ENCODE data around the gene AJM1. TPM values are rescaled to one million over a fixed set of nuclear protein-coding genes. Genes with fewer than 3 reads are reported as not detected.

AJM1 gene
- total RNA-seq, 1 experiment from 2014 or later = 1.8 TPM

- Histone ChIP-seq H3K14ac (ENCODE audit: insufficient read depth, low read length) (no peak overlapping the region; the same call in 1 of the 2 replicates), H3K56ac (ENCODE audit: insufficient read length, low read depth, low read length) (no peak overlapping the region), H4K5ac (ENCODE audit: insufficient read length, low read depth, low read length) (no peak overlapping the region), H3K23me2 (ENCODE audit: insufficient read length, low read depth, low read length, poor library complexity, severe bottlenecking) (no peaks in the 10 kb centered on the region), H3K18ac (ENCODE audit: insufficient read length, low read depth, low read length) (no peak overlapping the region), H2AFZ (ENCODE audit: low read length) (no peak overlapping the region), H3K4me1 (ENCODE audit: insufficient read depth, low read length) (no peaks in the 10 kb centered on the region), H3K9me3 (ENCODE audit: control insufficient read depth, low read depth, low read length) (no peaks in the 10 kb centered on the region), H3K4ac (ENCODE audit: low read depth, low read length) (no peak overlapping the region), H2BK120ac (ENCODE audit: low read depth, low read length, poor library complexity, severe bottlenecking) (no peak overlapping the region), H3K27me3 (ENCODE audit: insufficient read depth, low read length) (no peaks in the 10 kb centered on the region), H3K79me2 (ENCODE audit: insufficient read depth, low read length) (no peaks in the 10 kb centered on the region), H3K9ac (ENCODE audit: extremely low read depth, insufficient read length, low read length) (no peak overlapping the region), H3K4me2 (ENCODE audit: insufficient read depth, insufficient read length, low read length) (no peak overlapping the region), H3K27ac (ENCODE audit: insufficient read length, low read depth, low read length) (no peak overlapping the region), H3K23ac (ENCODE audit: insufficient read length, low read depth, low read length) (no peak overlapping the region), H3K79me1 (ENCODE audit: insufficient read depth, low read depth, low read length, poor library complexity, severe bottlenecking) (no peaks in the 10 kb centered on the region), H2BK15ac (ENCODE audit: low read depth, low read length) (no peak overlapping the region), H4K20me1 (ENCODE audit: control insufficient read depth, insufficient read depth, insufficient read length) (no peaks in the 10 kb centered on the region), H4K91ac (ENCODE audit: insufficient read length, low read depth, low read length) (no peak overlapping the region), H2BK20ac (ENCODE audit: low read depth, low read length, poor library complexity, severe bottlenecking) (no peak overlapping the region), H2BK5ac (ENCODE audit: insufficient read length, low read length) (no peak overlapping the region), H2AK5ac (ENCODE audit: insufficient read length, low read length) (no peak overlapping the region), H3T11ph (ENCODE audit: low read length) (no peak overlapping the region), H2BK12ac (ENCODE audit: insufficient read length, low read depth, low read length) (no peak overlapping the region), H4K8ac (replicated peaks; ENCODE audit: insufficient read length, low read depth, low read length) (no peak overlapping the region)
- H3K27me3 Mint-ChIP-seq (ENCODE audit: low read depth) = peaks cover 1% of the 10 kb centered on the region
- no peaks in the 10 kb centered on the region for H3K9me3 Mint-ChIP-seq
- no peak for TF ChIP-seq CTCF (conservative IDR thresholded peaks at IDR 0.05)
- peaks cover 2 to 5% of the 10 kb centered on the region in 2 experiments; a peak in 3 of 4 replicates for H3K4me1 Mint-ChIP-seq
- no CpG with 5 or more reads among the region's 30 CpGs for WGBS (ENCODE audit: extremely low coverage, insufficient read length, low lambda C conversion rate)
- H3K4me3 Mint-ChIP-seq = no peak overlapping the region
- H3K36me3 Mint-ChIP-seq (ENCODE audit: insufficient read depth in 1 of 3, low read depth in 3 of 3) = peaks cover 0 to 12% (median 10%) of the 10 kb centered on the region in 3 experiments; a peak in 4 of 7 replicates
- H3K27ac Mint-ChIP-seq = 0 out of 7 replicates have a peak overlapping the region, but pooled peaks of 1 of the 3 experiments have one; percentile 53
- no peak for DNase-seq
Observed at GRCh38 chr9:136854113-136854841, 12.0 kb downstream of the AJM1 start.
